OCI-LY7 (cell line): ENCODE measurements around the gene TGFBR2. TPM values are rescaled to one million over a fixed set of nuclear protein-coding genes. Genes with fewer than 3 reads are reported as not detected.

Experiments used
- BruUV-seq: library from RNA; stranded (reverse); fragments of 400-500 nt; replicated peaks from 2 replicates; lab custom pipeline; 2021; lab: Mats Ljungman, UMichigan
- CTCF ChIA-PET: fragments of 300-600 bp; sonication (Branson Sonifier 250); formaldehyde crosslinking; loops from one replicate; lab custom pipeline; 2022; ENCODE audit warnings: antibody characterized with exemption; ENCODE audit not compliant: unreplicated experiment; lab: Charles Lee
- POLR2A ChIA-PET: fragments of 300-600 bp; sonication (Branson Sonifier 250); formaldehyde crosslinking; loops from one replicate; lab custom pipeline; 2022; ENCODE audit warnings: antibody characterized with exemption; lab: Charles Lee
- DNase-seq: peaks from one replicate; pipeline ENCODE4 v3.0.0-alpha.2; 2015; ENCODE audit warnings: low spot score
- H2AFZ ChIP-seq: fragments of 200-600 bp; sonication (generic), shearing (Covaris generic); 2 replicates; pipeline ENCODE4 v1.6.1; 2014; ENCODE audit warnings: mild to moderate bottlenecking, antibody characterized with exemption, low read length, moderate library complexity
- H3K27ac ChIP-seq: fragments of 200-600 bp; sonication (generic); 2 replicates; pipeline ENCODE4 v1.5.1; 2014; ENCODE audit warnings: mixed run types, low read depth, mild to moderate bottlenecking, moderate library complexity, low read length, inconsistent platforms; ENCODE audit not compliant: poor library complexity, severe bottlenecking
- H3K36me3 ChIP-seq: fragments of 200-600 bp; sonication (generic); 2 replicates; pipeline ENCODE4 v1.6.1; 2014; ENCODE audit warnings: mild to moderate bottlenecking, antibody characterized with exemption, low read length, moderate library complexity, mixed read lengths; ENCODE audit not compliant: insufficient read depth
- H3K4me1 ChIP-seq: fragments of 200-600 bp; sonication (generic); 2 replicates; pipeline ENCODE4 v1.5.1; 2014; ENCODE audit warnings: mild to moderate bottlenecking, low read length; ENCODE audit not compliant: insufficient read depth, poor library complexity, severe bottlenecking
- H3K4me2 ChIP-seq: fragments of 200-600 bp; sonication (generic); 2 replicates; pipeline ENCODE4 v1.6.1; 2014; ENCODE audit warnings: mild to moderate bottlenecking, low read length
- H3K4me3 ChIP-seq: fragments of 200-600 bp; sonication (generic); 2 replicates; pipeline ENCODE4 v1.5.1; 2014; ENCODE audit warnings: mild to moderate bottlenecking, low read depth, low read length; ENCODE audit not compliant: poor library complexity, severe bottlenecking
- H3K79me2 ChIP-seq: fragments of 200-600 bp; sonication (generic); 2 replicates; pipeline ENCODE4 v1.6.1; 2016; ENCODE audit warnings: low read depth, mild to moderate bottlenecking, low read length, moderate library complexity, mixed read lengths; ENCODE audit not compliant: insufficient read depth
- H3K9me2 ChIP-seq: fragments of 200-600 bp; sonication (generic); 2 replicates; pipeline ENCODE4 v1.6.1; 2016; ENCODE audit warnings: mild to moderate bottlenecking, low read length, mixed read lengths; ENCODE audit not compliant: insufficient read depth
- H3K9me3 ChIP-seq: fragments of 200-600 bp; sonication (generic); 2 replicates; pipeline ENCODE4 v1.6.1; 2014; ENCODE audit warnings: mild to moderate bottlenecking, mixed run types, low read length, mixed read lengths
- H4K20me1 ChIP-seq: fragments of 200-600 bp; sonication (generic); 2 replicates; pipeline ENCODE4 v1.6.1; 2014; ENCODE audit warnings: mild to moderate bottlenecking, antibody characterized with exemption, low read length, moderate library complexity, mixed read lengths; ENCODE audit not compliant: insufficient read depth
- EZH2phosphoT487 ChIP-seq: fragments of 200-600 bp; sonication (generic); IDR thresholded peaks from 2 replicates; pipeline ENCODE4 v1.6.1; 2018; ENCODE audit warnings: low read depth, borderline replicate concordance, mild to moderate bottlenecking, mixed run types, antibody characterized with exemption, low read length, moderate library complexity, mixed read lengths
- intact Hi-C: fragments of 100-400 bp; cut with micrococcal nuclease; formaldehyde crosslinking; loops from one replicate; pipeline ENCODE4 v1.10.0; 2022; ENCODE audit not compliant: unreplicated experiment
- total RNA-seq, 2 experiments: library from RNA; depleted of rRNA in 1 of 2; stranded (reverse); fragments of >200 nt in 1 of 2; shearing (Covaris generic) in 1 of 2; gene quantifications; 2 replicates each; pipeline ENCODE4 v1.2.3, GENCODE V29; 2014 to 2022
- TF ChIP-seq, protein P1 (sequence below): fragments of 200-600 bp; sonication (generic); conservative IDR thresholded peaks from 2 replicates; pipeline ENCODE4 v1.5.1; 2014; ENCODE audit warnings: mild to moderate bottlenecking, antibody characterized with exemption, low read length, moderate library complexity, mixed read lengths

Gene TGFBR2
- total RNA-seq, 2 experiments from 2014 or later = 25.2 to 28.1 TPM

DNA sequence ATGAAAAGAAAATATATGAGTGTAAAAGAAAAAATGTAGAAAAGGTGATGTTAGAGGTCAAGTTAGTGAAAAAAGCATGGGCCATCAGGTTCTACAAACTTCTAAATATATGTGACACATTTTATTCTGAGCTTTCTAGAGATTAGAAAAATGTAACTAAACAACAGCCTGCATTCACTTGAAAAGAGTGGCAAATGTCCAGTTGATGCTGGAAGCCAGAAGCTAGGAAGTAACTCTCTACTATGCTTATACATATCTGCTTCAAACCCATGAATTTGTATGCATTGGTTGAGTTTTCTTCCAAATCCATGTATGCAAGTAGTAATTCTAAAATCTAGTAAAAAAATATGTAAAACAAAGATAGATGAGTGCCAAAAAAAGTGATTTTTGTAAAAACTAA is 123.5 kb downstream of the TGFBR2 start:
- intact Hi-C loops = no loop called here
- no peak for DNase-seq
- Histone ChIP-seq H3K27ac (no peak overlapping the region), H3K36me3 (no peaks in the 10 kb centered on the region), H4K20me1 (no peaks in the 10 kb centered on the region), H3K4me2 (no peak overlapping the region), H3K9me3 (no peaks in the 10 kb centered on the region), H3K4me3 (no peak overlapping the region), H3K4me1 (no peaks in the 10 kb centered on the region), H2AFZ (no peak overlapping the region), H3K79me2 (no peaks in the 10 kb centered on the region), H3K9me2 (no peaks in the 10 kb centered on the region)
- ChIA-PET CTCF (no interaction called here), POLR2A (no interaction called here)
- no TSS peak for BruUV-seq
- TF ChIP-seq EZH2phosphoT487 = no peak
- TF ChIP-seq, protein P1, sequence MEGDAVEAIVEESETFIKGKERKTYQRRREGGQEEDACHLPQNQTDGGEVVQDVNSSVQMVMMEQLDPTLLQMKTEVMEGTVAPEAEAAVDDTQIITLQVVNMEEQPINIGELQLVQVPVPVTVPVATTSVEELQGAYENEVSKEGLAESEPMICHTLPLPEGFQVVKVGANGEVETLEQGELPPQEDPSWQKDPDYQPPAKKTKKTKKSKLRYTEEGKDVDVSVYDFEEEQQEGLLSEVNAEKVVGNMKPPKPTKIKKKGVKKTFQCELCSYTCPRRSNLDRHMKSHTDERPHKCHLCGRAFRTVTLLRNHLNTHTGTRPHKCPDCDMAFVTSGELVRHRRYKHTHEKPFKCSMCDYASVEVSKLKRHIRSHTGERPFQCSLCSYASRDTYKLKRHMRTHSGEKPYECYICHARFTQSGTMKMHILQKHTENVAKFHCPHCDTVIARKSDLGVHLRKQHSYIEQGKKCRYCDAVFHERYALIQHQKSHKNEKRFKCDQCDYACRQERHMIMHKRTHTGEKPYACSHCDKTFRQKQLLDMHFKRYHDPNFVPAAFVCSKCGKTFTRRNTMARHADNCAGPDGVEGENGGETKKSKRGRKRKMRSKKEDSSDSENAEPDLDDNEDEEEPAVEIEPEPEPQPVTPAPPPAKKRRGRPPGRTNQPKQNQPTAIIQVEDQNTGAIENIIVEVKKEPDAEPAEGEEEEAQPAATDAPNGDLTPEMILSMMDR = no peak

DNA sequence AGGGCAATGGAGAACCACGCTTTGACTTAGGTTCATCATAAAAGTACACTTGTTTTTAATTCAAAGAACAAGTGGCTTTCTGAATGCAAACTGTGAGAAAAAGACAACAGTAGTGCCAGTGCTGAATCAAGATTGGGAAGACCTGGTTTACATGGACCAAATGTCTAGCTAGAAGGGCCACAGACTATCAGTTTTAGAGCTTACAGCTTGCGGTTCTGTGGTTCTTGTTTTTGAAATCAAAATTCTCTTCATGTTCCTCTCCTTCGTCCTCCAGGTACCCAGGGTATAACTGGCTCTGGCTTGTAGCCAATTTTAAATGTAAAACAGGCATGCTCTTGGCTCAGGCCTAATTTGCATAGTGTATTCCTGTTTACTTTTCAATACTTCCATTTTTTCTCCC is 124.6 kb downstream of the TGFBR2 start:
- no peak for DNase-seq
- intact Hi-C loops = no loop called here
- no peak overlapping the region for H3K4me2 ChIP-seq
- no peak overlapping the region for H3K27ac ChIP-seq
- POLR2A ChIA-PET = interaction anchor here (0.5 to 2.0 kb wide), 2 partner anchors 8 to 202 kb away, joined by 3 to 4 read pairs; no protein-coding TSS in a partner anchor
- no TSS peak for BruUV-seq
- H3K79me2 ChIP-seq = no peaks in the 10 kb centered on the region
- TF ChIP-seq, protein P1 = no peak
- TF ChIP-seq EZH2phosphoT487 = no peak
- H4K20me1 ChIP-seq = no peaks in the 10 kb centered on the region
- H3K9me2 ChIP-seq = no peaks in the 10 kb centered on the region
- H3K4me3 ChIP-seq = no peak overlapping the region
- H3K9me3 ChIP-seq = no peaks in the 10 kb centered on the region
- CTCF ChIA-PET = no interaction called here
- H3K36me3 ChIP-seq = no peaks in the 10 kb centered on the region
- no peaks in the 10 kb centered on the region for H3K4me1 ChIP-seq
- no peak overlapping the region for H2AFZ ChIP-seq

DNA sequence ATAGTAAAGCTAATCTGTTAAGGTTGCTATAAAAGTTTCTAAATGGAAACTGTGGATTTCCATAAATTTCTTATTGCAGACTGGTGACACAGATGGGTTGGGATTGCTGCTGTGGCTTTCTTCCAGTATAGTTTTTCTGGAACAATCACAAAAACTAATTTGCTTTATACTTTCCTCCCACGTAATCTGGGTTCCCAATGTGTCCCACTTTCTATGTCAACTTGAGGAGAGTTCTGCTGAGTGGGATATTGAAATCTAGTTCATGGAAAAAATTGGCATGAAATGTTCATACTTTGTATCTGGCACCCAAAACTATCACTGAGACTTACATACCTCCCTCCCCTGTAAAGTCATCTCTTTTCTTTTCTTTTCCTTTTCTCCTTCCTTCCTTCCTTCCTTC is 126.8 kb downstream of the TGFBR2 start:
- H3K4me3 ChIP-seq = no peak overlapping the region
- CTCF ChIA-PET = no interaction called here
- no peak overlapping the region for H2AFZ ChIP-seq
- no peak overlapping the region for H3K27ac ChIP-seq
- no peaks in the 10 kb centered on the region for H3K4me1 ChIP-seq
- no peaks in the 10 kb centered on the region for H3K9me3 ChIP-seq
- no peaks in the 10 kb centered on the region for H4K20me1 ChIP-seq
- no peak for DNase-seq
- BruUV-seq = no TSS peak
- intact Hi-C loops = no loop called here
- no peak for TF ChIP-seq EZH2phosphoT487
- TF ChIP-seq, protein P1 = no peak
- no peaks in the 10 kb centered on the region for H3K79me2 ChIP-seq
- no peaks in the 10 kb centered on the region for H3K9me2 ChIP-seq
- H3K36me3 ChIP-seq = no peaks in the 10 kb centered on the region
- POLR2A ChIA-PET = interaction anchor here (0.6 to 2.0 kb wide), 3 partner anchors 10 to 1322 kb away, joined by 3 to 4 read pairs (median 4); no protein-coding TSS in a partner anchor
- H3K4me2 ChIP-seq = no peak overlapping the region
